Natural killer cell treated with Interleukin-12 subunit alpha and Interleukin-12 subunit beta and Interleukin-15 and Interleukin-18, amount 100 ng/mL, for 72 hours (primary cell): ENCODE measurements around the gene KRTAP19-5. TPM values are rescaled to one million over a fixed set of nuclear protein-coding genes. Genes with fewer than 3 reads are reported as not detected.

Experiments
- ATAC-seq, 2 donors: fragments of 150-1000 bp; cut with Tn5 transposase in 1 of 2; sonication (Bioruptor Pico), chemical (Tn5 transposase) in 1 of 2; 2 replicates each; pipeline ENCODE4 v1.10.0; 2021
- DNase-seq: peaks from one replicate; pipeline ENCODE4 v3.0.0; 2022; ENCODE audit warnings: low spot score
- H3K27ac Mint-ChIP-seq, 2 donors: 1 replicate in 1 of 2; 2 replicates in 1 of 2; pipeline ENCODE4 v1.8.0; 2022; ENCODE audit warnings: mixed read lengths in 2 of 2, mild to moderate bottlenecking in 1 of 2, moderate library complexity in 1 of 2
- H3K27me3 Mint-ChIP-seq, 2 donors: 1 replicate in 1 of 2; 2 replicates in 1 of 2; pipeline ENCODE4 v1.8.0; 2022; ENCODE audit warnings: mixed read lengths in 2 of 2
- H3K36me3 Mint-ChIP-seq: one replicate; pipeline ENCODE4 v1.8.0; 2022; ENCODE audit warnings: mixed read lengths
- H3K4me1 Mint-ChIP-seq, 2 donors: 1 replicate in 1 of 2; 2 replicates in 1 of 2; pipeline ENCODE4 v1.8.0; 2022; ENCODE audit warnings: low read depth in 2 of 2, mixed read lengths in 2 of 2, mild to moderate bottlenecking in 1 of 2
- H3K4me3 Mint-ChIP-seq: one replicate; pipeline ENCODE4 v1.8.0; 2022; ENCODE audit warnings: mixed read lengths
- H3K9me3 Mint-ChIP-seq: 2 replicates; pipeline ENCODE4 v1.8.0; 2022; ENCODE audit warnings: mixed read lengths
- total RNA-seq, 2 donors: library from RNA; stranded (reverse); gene quantifications; one replicate each; pipeline ENCODE4 v1.2.3, GENCODE V29; 2022

KRTAP19-5 gene
- total RNA-seq, 2 donors from 2014 or later: not detected

- no peak for ATAC-seq
- Mint-ChIP-seq H3K36me3 (no peaks in the 10 kb centered on the region), H3K27ac (no peak overlapping the region), H3K9me3 (peaks cover 7% of the 10 kb centered on the region), H3K27me3 (no peaks in the 10 kb centered on the region), H3K4me3 (no peak overlapping the region), H3K4me1 (no peaks in the 10 kb centered on the region)
- no peak for DNase-seq
Observed at GRCh38 chr21:30463713-30464112, 38.2 kb downstream of the KRTAP19-5 start.

Other genes starting within 250 kb of the KRTAP19-5 start
- gene KRTAP24-1, start 219.2 kb downstream of the KRTAP19-5 start, total RNA-seq: not detected
- gene KRTAP25-1, start 212.6 kb downstream of the KRTAP19-5 start, total RNA-seq: not detected
- not detected for gene KRTAP26-1, start 181.8 kb downstream of the KRTAP19-5 start, total RNA-seq
- gene KRTAP27-1, start 164.4 kb downstream of the KRTAP19-5 start, total RNA-seq: not detected
- not detected for gene KRTAP23-1, start 153.5 kb downstream of the KRTAP19-5 start, total RNA-seq
- gene KRTAP13-2, start 129.9 kb downstream of the KRTAP19-5 start, total RNA-seq: not detected
- gene KRTAP13-1, start 106.1 kb downstream of the KRTAP19-5 start, total RNA-seq: not detected
- not detected for gene KRTAP13-3, start 76.2 kb downstream of the KRTAP19-5 start, total RNA-seq
- not detected for gene KRTAP13-4, start 71.9 kb downstream of the KRTAP19-5 start, total RNA-seq
- not detected for gene KRTAP15-1, start 61.9 kb downstream of the KRTAP19-5 start, total RNA-seq
- not detected for gene KRTAP19-1, start 21.8 kb downstream of the KRTAP19-5 start, total RNA-seq
- gene KRTAP19-2, start 14.7 kb downstream of the KRTAP19-5 start, total RNA-seq: not detected
- gene KRTAP19-3, start 10.1 kb downstream of the KRTAP19-5 start, total RNA-seq: not detected
- gene KRTAP19-4, start 5.0 kb downstream of the KRTAP19-5 start, total RNA-seq: not detected
- gene KRTAP19-6, start 39.7 kb upstream of the KRTAP19-5 start, total RNA-seq: not detected
- gene KRTAP19-7, start 59.2 kb upstream of the KRTAP19-5 start, total RNA-seq: not detected
- gene KRTAP22-2, start 88.3 kb upstream of the KRTAP19-5 start, total RNA-seq: not detected
- gene KRTAP6-3, start 90.3 kb upstream of the KRTAP19-5 start, total RNA-seq: not detected
- not detected for gene KRTAP6-2, start 96.8 kb upstream of the KRTAP19-5 start, total RNA-seq
- gene KRTAP22-1, start 98.9 kb upstream of the KRTAP19-5 start, total RNA-seq: not detected
- gene KRTAP6-1, start 111.8 kb upstream of the KRTAP19-5 start, total RNA-seq: not detected
- gene KRTAP20-1, start 114.3 kb upstream of the KRTAP19-5 start, total RNA-seq: not detected
- gene KRTAP20-4, start 118.5 kb upstream of the KRTAP19-5 start, total RNA-seq: not detected
- not detected for gene KRTAP20-2, start 133.1 kb upstream of the KRTAP19-5 start, total RNA-seq
- not detected for gene KRTAP20-3, start 140.7 kb upstream of the KRTAP19-5 start, total RNA-seq
- not detected for gene KRTAP21-3, start 216.6 kb upstream of the KRTAP19-5 start, total RNA-seq
- not detected for gene KRTAP21-2, start 245.1 kb upstream of the KRTAP19-5 start, total RNA-seq